Stomach (tissue), 4 donors: ENCODE measurements around the gene LAMTOR4.

Source experiments
- CTCF ChIP-seq, 7 experiments: fragments of 450-650 bp in 4 of 7; fragments of 200-600 bp in 3 of 7; sonication (generic) in 3 of 7; IDR thresholded peaks; one replicate each; pipeline ENCODE4 v1.5.1; 2016 to 2019; ENCODE audit warnings: antibody characterized with exemption in 7 of 7, control low read depth in 2 of 7, mild to moderate bottlenecking in 1 of 7
- EP300 ChIP-seq: sonication (generic); formaldehyde crosslinking; IDR thresholded peaks from one replicate; pipeline ENCODE4 v1.6.1; 2017; ENCODE audit warnings: antibody characterized with exemption

- TF ChIP-seq CTCF (IDR thresholded peaks at IDR 0.05) = no peak
- TF ChIP-seq EP300 = no peak
Observed at GRCh38 chr7:100127866-100128636, 20.7 kb upstream of the LAMTOR4 start.
